HG03039 (cell line): ENCODE data around the gene PTPN13.
"Not testable (repeated sequence)": the region's sequence is repeated elsewhere in the genome, so short reads cannot be mapped to it uniquely, and the experiment has no call there.

ENCODE experiments used
- ATAC-seq: cut with Tn5 transposase; IDR thresholded peaks from one replicate; pipeline ENCODE4 v1.9.1; 2021; ENCODE audit warnings: mild to moderate bottlenecking, moderate library complexity; ENCODE audit not compliant: unreplicated experiment

Gene PTPN13

DNA sequence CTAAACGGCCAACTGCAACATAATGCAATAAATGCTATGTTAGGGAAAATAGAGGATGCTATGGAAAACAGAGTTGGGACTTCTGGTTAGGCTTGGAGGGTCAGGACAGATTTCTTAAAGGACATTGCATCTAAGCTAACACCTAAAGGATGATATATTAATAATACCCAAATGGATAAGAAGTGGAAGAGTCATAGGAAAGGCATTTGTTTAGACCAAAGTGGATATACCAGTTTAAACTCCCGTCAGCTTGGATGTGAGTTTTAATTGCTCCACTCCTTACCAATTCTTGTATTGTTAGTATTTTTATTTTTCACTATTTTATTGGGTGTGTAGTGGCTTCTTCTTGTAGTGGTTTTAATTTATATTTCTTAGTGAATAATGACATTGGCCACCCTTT lies 93.9 kb downstream of the PTPN13 start:
- ATAC-seq: no peak

DNA sequence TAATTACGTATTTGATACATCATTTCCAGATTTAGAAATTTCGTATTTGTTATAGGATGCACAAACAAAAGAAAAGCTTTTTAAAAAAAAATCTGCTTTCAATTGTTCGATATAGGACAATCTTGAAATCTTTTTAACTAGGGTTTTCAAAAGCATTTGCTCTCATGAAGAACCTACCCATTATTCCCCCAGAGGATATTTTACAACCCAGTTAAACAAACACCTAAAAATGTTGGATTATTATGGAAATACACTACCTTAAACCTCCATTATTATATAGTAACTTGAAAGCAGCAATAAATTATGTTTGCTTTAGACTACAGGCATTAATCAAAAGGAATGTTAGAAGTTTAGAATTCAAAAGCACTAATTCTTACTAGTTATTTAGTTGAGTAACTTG lies 110.5 kb downstream of the PTPN13 start:
- ATAC-seq: no peak

DNA sequence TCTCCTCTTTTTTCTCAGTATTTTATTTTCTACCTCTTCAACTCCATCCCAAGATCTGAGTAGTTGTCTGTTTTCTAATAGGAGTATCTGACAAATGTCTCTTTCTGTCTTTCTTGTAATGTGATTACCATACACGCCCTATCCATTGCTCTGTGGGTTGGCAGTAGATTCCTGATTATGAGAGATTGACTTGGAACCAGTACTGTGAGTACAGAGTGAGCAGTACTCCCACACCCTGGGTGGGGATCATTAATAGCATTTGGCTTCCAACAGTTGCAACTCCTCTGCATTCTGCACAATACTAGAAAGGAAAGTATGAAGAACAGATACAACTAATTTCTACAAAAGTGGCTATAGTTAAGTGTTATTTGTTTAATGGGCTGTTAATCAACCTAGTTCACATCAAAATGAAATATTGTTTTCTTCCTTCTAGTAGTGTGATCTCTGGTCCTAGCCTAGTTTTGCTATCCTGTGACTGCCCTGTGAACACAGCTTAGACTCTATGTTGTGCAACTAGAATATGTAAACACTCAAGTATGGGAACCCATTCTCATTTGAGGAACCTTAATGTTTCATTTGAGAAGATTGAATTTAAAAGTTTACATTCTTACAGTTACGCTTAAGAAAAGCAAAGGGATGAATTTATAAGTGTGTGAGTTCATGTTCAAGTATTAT lies 112.9 kb downstream of the PTPN13 start:
- no peak for ATAC-seq

DNA sequence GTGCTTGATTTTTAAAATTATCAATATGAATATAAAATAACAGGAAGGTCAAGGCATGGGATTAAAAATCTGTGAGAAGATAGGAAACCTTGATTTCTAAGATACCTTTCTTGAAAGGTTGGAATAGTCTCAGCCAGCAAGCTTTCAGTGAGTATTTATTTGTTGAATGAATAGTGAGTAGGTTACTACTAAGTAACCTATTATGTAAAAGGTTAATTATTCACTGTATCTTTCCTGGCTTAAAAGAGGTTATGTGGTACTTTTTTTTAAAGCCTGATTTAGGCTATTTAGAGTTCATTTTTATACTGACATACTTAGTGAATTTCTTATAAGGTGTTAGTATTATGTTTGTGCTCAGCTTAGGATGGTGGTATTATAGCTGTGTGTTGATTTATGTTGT lies 123.5 kb downstream of the PTPN13 start:
- ATAC-seq: no peak

DNA sequence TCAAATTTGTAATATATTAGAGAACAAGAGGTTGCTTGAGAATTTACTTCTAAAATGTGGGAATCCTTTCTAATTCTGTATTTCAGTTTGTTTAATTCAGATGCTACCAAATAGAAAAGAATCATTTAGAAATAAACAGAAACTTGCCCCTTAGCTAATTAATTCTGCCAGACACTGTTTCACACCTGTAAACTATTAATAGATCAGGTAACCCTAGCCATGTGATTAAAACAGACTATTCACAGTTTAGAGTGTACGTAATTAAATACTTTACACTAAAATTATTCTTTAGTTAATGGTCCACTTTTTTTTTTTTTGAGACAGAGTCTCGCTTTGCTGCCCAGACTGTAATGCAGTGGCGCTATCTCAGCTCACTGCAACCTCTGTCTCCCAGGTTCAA lies 124.0 kb downstream of the PTPN13 start:
- no peak for ATAC-seq

DNA sequence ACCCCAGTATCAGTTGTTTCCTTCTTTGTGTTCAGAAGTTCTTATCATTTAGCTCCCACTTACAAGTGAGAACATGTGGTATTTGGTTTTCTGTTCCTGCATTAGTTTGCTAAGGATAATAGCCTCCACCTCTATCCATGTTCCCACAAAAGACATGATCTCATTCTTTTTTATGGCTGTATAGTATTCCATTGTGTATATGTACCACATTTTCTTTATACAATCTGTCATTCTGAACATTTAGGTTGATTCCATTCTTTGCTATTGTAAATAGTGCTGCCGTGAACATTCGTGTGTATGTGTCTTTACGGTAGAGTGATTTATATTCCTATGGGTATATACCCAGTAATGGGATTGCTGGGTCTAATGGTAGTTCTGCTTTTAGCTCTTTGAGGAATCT lies 125.0 kb downstream of the PTPN13 start:
- ATAC-seq: not testable (repeated sequence)

DNA sequence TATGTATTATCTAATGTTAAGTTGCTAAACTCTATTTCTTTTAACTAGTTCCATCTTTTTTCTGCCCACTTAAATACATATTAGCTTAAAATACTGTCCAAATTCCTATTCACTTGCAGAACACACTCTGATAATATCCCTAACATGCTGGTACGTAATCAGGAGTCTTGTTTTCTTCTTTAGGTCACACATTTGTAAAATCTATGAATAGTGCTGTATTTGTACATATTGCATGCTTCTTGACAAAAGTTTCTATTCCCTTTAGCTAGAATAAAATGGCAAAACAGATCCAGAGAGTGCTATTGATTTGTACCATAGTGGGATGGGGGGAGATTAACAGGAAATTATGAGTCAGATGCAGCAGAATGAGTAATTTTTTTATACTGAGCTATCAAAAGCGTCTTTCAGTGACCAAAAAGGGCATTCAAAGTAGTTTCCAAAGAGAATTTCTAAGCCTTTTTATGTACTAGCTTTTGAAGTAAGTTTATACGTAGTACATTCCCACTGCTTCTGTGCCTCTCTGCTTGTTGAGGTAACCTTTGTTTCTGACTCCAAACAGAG lies 126.5 kb downstream of the PTPN13 start:
- ATAC-seq: no peak

DNA sequence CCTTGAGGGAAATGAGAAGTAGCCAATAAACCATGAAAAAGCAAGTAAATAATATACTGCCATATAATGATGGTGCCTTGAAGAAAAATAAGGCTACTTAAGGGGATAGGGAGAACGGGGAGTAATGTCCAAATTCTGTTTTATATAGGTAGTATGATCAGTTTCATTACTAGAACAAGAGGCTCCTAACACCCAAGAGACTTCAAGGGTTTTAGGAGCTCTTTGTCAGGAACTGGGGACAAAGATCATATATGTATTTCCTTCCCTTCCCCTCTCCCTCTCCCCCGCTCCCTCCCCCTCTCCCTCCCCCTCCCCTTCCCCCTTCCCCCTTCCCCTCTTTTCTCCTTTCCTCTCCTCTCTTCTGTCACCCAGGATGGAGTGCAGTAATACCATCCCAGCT lies 127.3 kb downstream of the PTPN13 start:
- ATAC-seq: no peak

DNA sequence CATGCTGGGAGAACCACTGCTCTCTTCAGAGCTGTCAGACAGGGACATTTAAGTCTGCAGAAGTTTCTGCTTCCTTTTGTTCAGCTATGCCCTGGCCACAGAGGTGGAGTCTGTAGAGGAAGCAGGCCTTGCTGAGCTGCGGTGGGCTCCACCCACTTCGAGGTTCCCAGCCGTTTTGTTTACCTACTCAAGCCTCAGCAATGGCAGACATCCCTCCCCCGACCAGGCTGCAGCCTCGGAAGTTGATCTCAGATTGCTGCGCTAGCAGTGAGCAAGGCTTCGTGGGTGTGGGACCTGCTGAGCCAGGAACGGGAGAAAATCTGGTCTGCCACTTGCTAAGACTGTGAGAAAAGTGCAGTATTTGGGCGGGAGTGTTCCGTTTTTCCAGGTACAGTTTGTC lies 136.2 kb downstream of the PTPN13 start:
- no peak for ATAC-seq

DNA sequence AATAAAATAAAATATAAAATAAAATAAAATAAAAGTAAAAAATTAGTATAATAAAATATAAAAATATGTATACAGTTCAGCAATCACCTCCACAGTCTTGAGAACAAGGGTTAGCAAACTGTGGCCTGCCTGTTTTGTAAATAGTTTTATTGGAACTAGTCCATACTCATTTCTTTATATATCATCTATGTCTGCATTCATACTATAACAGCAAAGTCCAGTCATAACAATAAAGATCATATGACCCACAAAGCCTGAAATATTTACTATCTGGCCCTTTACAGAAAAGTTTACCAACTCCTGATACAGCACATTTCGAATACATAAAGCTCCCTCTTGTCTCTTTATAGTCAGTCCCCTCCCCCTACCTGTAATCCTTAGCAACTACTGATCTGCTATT lies 143.1 kb downstream of the PTPN13 start:
- no peak for ATAC-seq

DNA sequence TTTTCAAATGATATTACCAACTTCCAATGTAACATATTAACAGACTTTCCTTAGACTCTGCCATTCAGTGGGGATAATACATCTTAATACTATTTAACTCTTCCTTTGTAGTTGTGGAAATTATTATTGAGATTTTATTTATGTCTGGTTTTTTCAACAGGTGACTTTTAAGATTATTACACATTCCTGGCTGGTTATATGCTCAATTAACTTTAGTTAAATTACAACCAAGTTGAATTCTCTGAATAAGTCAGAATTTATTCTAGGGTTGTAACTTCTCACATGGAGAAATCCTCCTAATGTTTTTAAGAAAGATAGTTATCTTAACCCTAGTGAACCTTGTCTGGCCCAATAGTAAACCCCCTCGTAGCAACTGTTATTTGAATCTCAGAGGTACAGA lies 147.7 kb downstream of the PTPN13 start:
- ATAC-seq: no peak

DNA sequence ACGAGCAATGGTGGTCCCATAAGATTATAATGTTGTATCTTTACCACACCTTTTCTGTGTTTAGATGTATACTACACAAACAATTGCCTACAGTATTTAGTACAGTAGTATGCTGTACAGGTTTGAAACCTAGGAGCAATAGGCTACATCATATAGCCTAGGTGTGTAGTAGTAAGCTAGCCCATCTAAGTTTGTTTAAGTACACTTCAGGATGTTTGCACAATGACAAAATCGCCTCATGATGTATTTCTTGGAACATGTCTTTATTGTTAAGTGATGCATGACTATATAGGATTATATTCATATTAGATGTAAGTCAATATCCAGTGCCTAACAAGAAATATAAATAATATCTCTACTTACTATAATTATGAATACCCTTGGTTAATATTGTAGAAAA lies 150.5 kb downstream of the PTPN13 start:
- ATAC-seq: no peak

DNA sequence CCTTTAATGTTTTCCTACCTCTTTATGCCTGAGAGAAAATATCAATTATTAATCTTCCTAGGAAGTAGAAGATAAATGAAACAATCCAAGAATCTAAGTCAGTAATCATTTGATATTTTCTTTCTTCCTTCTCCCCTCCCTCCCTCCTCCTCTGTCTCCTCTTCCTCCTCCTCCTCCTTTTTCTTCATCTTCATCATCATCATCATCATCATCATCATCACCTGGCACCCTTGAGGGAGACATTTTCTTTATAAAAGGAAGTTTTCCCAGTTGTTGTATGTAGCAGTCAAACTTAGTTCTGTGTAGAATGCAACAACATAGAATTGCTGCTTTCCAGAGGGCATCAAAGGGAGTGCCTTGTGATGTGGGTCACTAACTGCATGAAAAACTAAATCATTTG lies 155.0 kb downstream of the PTPN13 start:
- no peak for ATAC-seq

DNA sequence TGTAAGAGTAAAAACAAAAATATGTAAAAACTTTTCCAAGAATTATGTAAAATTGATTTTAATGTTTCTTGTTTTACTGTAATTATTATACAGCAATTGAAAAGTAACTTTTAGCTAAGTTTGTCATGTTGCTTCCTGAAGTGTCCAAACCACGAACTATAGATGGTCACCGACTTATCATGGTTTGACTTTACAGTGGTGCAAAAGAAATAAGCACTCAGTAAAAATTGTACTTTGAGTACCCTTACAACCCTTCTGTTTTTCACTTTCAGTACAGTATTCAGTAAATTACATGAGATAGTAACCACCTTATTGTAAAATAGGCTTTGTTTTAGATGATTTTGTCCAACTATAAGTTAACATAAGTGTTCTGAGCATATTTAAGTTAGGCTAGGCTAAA lies 161.3 kb downstream of the PTPN13 start:
- no peak for ATAC-seq

DNA sequence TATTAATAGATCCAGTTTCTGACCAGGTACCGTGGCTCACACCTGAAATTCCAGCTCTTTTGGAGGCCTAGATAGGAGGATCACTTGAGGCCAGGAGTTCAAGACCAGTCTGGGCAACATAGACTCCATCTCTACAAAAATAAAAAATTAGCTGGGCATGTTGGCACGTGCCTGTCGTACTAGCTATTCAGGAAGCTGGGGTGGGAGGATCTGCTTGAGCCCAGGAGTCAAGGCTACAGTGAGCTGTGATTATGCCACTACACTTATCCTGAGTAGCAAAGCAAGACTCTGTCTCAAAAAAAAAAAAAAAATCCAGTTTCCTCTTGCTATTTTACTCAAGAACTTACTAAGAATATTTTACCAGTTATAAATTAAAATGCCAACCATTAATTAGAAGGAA lies 163.4 kb downstream of the PTPN13 start:
- no peak for ATAC-seq

DNA sequence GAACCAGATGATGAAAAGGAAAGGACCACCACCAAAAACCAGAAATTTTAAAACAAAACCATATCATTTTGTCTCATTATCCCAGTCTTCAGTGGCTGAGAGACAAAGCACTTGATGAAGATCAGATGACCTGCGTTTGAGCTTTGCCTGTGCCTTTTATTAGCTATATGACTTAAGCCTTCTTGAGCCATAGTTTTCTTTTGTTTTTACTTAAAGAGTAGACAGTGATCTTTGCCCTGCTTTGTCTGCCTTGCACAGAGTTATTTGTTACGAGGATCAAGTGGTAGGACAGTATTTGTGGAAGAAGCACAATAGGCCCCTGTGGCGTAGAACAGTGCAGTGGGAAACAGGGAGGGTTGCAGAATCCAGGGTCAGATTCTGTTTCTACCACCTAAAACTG lies 165.2 kb downstream of the PTPN13 start:
- ATAC-seq: no peak

DNA sequence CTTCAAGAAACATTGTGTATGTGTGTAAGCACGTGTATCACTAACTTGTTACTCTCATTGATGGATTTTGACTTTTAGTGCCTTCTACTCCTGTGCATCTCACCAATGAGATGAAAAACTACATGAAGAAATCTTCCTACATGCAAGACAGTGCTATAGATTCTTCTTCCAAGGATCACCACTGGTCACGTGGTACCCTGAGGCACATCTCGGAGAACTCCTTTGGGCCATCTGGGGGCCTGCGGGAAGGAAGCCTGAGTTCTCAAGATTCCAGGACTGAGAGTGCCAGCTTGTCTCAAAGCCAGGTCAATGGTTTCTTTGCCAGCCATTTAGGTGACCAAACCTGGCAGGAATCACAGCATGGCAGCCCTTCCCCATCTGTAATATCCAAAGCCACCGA lies 168.5 kb downstream of the PTPN13 start:
- no peak for ATAC-seq

DNA sequence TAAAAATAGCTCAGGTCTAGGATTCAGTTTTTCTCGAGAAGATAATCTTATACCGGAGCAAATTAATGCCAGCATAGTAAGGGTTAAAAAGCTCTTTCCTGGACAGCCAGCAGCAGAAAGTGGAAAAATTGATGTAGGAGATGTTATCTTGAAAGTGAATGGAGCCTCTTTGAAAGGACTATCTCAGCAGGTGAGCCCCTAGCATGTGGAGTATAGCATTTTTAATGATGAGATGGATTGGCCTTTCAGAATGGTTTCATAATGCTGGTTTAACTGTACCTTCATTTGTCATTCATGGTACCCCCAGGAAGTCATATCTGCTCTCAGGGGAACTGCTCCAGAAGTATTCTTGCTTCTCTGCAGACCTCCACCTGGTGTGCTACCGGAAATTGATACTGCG lies 175.7 kb downstream of the PTPN13 start:
- ATAC-seq: no peak

DNA sequence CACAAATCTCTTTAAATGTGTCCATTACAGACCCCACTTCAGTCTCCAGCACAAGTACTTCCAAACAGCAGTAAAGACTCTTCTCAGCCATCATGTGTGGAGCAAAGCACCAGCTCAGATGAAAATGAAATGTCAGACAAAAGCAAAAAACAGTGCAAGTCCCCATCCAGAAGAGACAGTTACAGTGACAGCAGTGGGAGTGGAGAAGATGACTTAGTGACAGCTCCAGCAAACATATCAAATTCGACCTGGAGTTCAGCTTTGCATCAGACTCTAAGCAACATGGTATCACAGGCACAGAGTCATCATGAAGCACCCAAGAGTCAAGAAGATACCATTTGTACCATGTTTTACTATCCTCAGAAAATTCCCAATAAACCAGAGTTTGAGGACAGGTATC lies 177.0 kb downstream of the PTPN13 start:
- ATAC-seq: no peak

DNA sequence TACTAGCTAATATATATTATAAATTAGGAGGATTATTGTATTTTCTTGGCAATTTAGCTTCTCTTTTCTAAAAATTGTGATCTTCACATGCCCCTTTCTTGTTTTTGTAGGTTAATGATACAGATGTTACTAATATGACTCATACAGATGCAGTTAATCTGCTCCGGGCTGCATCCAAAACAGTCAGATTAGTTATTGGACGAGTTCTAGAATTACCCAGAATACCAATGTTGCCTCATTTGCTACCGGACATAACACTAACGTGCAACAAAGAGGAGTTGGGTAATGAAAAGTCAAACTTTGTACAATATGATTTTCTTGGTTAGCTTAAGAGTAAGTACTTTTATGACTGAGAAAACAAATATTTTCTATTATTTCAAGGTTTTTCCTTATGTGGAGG lies 180.9 kb downstream of the PTPN13 start:
- no peak for ATAC-seq

DNA sequence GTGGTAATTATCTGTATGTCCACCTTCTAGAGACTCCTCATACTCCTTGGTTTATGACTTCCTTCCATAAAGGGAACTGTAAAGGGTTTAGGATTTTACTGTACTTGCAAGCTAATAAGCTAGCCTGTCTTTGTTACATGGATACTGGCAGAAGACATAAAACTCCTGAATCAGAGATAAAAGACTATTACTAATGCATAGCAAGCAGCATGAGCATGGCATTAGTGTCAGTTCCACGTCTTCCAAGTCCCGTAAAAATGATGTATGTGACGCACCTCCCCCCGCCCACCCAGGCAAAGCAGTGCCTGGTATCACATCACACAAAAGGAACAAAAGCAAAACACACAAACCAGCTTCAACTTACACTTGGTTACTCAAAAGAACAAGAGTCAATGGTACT lies 184.1 kb downstream of the PTPN13 start:
- no peak for ATAC-seq

DNA sequence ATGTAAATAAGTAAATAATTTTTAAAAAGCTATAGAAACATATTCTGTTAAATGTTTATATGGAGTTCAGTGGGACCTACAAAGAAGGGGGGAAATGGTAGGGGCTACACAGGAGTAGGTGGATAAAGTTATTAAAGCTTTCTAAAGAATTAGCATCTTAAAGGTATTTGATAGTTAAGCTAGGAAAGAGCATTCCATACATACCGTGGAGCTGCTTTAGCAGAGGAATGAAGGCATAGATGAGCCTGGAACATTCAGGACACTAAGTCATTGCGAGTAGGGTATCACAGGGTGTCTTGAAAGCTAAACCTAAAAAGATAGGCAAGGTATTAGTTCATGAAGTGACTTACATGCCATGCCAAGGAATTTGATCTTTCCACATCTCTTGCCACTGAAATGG lies 194.7 kb downstream of the PTPN13 start:
- no peak for ATAC-seq

DNA sequence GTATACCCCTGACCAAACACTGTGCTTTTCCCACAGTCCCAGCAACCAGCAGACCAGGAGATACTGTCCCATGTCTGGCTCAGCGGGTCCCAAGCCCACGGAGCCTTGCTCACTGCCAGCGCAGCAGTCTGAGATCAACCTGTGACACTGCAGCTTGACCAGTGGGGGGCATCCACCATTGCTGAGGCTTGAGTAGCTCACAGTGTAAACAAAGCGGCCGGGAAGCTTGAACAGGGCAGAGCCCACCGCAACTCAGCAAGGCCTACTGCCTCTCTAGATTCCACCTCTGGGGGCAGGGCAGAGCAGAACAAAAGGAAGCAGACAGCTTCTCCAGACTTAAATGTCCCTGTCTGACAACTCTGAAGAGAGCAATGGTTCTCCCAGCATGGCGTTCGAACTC lies 197.0 kb downstream of the PTPN13 start:
- no peak for ATAC-seq
